Caco-2 (cell line): Measurements from ENCODE around the gene MS4A7. TPM values are rescaled to one million over a fixed set of nuclear protein-coding genes. Genes with fewer than 3 reads are reported as not detected.

Experiments
- BruUV-seq: library from RNA; stranded (reverse); fragments of 400-500 nt; replicated peaks from 2 replicates; lab custom pipeline; 2021; lab: Mats Ljungman, UMichigan
- CTCF ChIA-PET: fragments of 300-600 bp; sonication (Branson Sonifier 250); formaldehyde crosslinking; loops from one replicate; lab custom pipeline; 2022; ENCODE audit warnings: antibody characterized with exemption; lab: Charles Lee
- POLR2A ChIA-PET: fragments of 300-600 bp; sonication (Branson Sonifier 250); formaldehyde crosslinking; loops from one replicate; lab custom pipeline; 2022; ENCODE audit warnings: antibody characterized with exemption; lab: Charles Lee
- DNase-seq, 2 experiments: peaks; one replicate each; pipeline versions ENCODE4 v3.0.0 to v3.0.0-alpha.2; 2020 to 2022
- H3K27me3 ChIP-seq: replicated peaks from 2 replicates; pipeline ENCODE4 v1.6.0; 2011; ENCODE audit warnings: low read length; ENCODE audit not compliant: control insufficient read depth, insufficient read depth
- H3K36me3 ChIP-seq: 2 replicates; pipeline ENCODE4 v1.5.1; 2011; ENCODE audit warnings: low read length; ENCODE audit not compliant: control insufficient read depth, insufficient read depth
- H3K4me1 ChIP-seq: fragments of 250-450 bp; sonication (Bioruptor Pico); 2 replicates; pipeline ENCODE4 v1.5.1; 2020; ENCODE audit warnings: mild to moderate bottlenecking
- H3K4me3 ChIP-seq: 2 replicates; pipeline ENCODE4 v1.5.1; 2011; ENCODE audit warnings: low read depth, mild to moderate bottlenecking, control low read depth, low read length
- H3K9me3 ChIP-seq: fragments of 250-450 bp; sonication (Bioruptor Pico); 2 replicates; pipeline ENCODE4 v1.5.1; 2020; ENCODE audit warnings: mild to moderate bottlenecking, moderate library complexity
- H3K27ac Mint-ChIP-seq: one replicate; pipeline ENCODE4 v1.8.0; 2022; ENCODE audit warnings: mixed read lengths; ENCODE audit not compliant: unreplicated experiment
- H3K27me3 Mint-ChIP-seq: one replicate; pipeline ENCODE4 v1.8.0; 2022; ENCODE audit warnings: mixed read lengths; ENCODE audit not compliant: insufficient read depth, unreplicated experiment
- H3K36me3 Mint-ChIP-seq: one replicate; pipeline ENCODE4 v1.8.0; 2022; ENCODE audit warnings: mild to moderate bottlenecking, mixed read lengths; ENCODE audit not compliant: insufficient read depth, unreplicated experiment
- H3K4me1 Mint-ChIP-seq: one replicate; pipeline ENCODE4 v1.8.0; 2022; ENCODE audit warnings: low read depth, mixed read lengths; ENCODE audit not compliant: unreplicated experiment
- H3K4me3 Mint-ChIP-seq: one replicate; pipeline ENCODE4 v1.8.0; 2022; ENCODE audit warnings: mild to moderate bottlenecking, moderate library complexity, mixed read lengths; ENCODE audit not compliant: unreplicated experiment
- H3K9me3 Mint-ChIP-seq: one replicate; pipeline ENCODE4 v1.8.0; 2022; ENCODE audit warnings: mixed read lengths; ENCODE audit not compliant: unreplicated experiment
- intact Hi-C: fragments of 100-400 bp; cut with micrococcal nuclease; formaldehyde crosslinking; loops from one replicate; pipeline ENCODE4 v1.10.0; 2022; ENCODE audit not compliant: unreplicated experiment
- total RNA-seq: library from RNA; stranded (reverse); gene quantifications from 2 replicates; pipeline ENCODE4 v1.2.3, GENCODE V29; 2022
- TF ChIP-seq, protein P1 (sequence below), 2 experiments: fragments of 200-600 bp in 1 of 2; IDR thresholded peaks; 1 replicate in 1 of 2; 2 replicates in 1 of 2; pipeline versions ENCODE4 v1.5.1 to v1.8.0; 2011 to 2022; ENCODE audit warnings: antibody characterized with exemption in 1 of 2, control low read depth in 1 of 2, inconsistent platforms in 1 of 2, low read depth in 1 of 2, low read length in 1 of 2, mild to moderate bottlenecking in 1 of 2, moderate library complexity in 1 of 2; ENCODE audit not compliant: insufficient read depth in 1 of 2, severe bottlenecking in 1 of 2, unreplicated experiment in 1 of 2

MS4A7 gene
- total RNA-seq, 1 experiment from 2014 or later = not detected

GRCh38 chr11:60393016-60393415 lies 14.7 kb downstream of the MS4A7 start:
- no peak overlapping the region for H3K4me3 ChIP-seq
- no peak overlapping the region for H3K27ac Mint-ChIP-seq
- H3K9me3 Mint-ChIP-seq = no peaks in the 10 kb centered on the region
- no peaks in the 10 kb centered on the region for H3K36me3 ChIP-seq
- H3K4me1 Mint-ChIP-seq = no peaks in the 10 kb centered on the region
- no peaks in the 10 kb centered on the region for H3K4me1 ChIP-seq
- TF ChIP-seq, protein P1, sequence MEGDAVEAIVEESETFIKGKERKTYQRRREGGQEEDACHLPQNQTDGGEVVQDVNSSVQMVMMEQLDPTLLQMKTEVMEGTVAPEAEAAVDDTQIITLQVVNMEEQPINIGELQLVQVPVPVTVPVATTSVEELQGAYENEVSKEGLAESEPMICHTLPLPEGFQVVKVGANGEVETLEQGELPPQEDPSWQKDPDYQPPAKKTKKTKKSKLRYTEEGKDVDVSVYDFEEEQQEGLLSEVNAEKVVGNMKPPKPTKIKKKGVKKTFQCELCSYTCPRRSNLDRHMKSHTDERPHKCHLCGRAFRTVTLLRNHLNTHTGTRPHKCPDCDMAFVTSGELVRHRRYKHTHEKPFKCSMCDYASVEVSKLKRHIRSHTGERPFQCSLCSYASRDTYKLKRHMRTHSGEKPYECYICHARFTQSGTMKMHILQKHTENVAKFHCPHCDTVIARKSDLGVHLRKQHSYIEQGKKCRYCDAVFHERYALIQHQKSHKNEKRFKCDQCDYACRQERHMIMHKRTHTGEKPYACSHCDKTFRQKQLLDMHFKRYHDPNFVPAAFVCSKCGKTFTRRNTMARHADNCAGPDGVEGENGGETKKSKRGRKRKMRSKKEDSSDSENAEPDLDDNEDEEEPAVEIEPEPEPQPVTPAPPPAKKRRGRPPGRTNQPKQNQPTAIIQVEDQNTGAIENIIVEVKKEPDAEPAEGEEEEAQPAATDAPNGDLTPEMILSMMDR (IDR thresholded peaks at IDR 0.05; ENCODE audit: insufficient read depth in 1 of 2, low read depth in 1 of 2, low read length in 1 of 2, severe bottlenecking in 1 of 2, unreplicated experiment in 1 of 2) = no peak
- ChIA-PET POLR2A (no interaction called here), CTCF (no interaction called here)
- H3K4me3 Mint-ChIP-seq = no peak overlapping the region
- no peaks in the 10 kb centered on the region for H3K27me3 ChIP-seq
- no peaks in the 10 kb centered on the region for H3K27me3 Mint-ChIP-seq
- intact Hi-C loops = no loop called here
- no peak for DNase-seq
- no peaks in the 10 kb centered on the region for H3K36me3 Mint-ChIP-seq
- H3K9me3 ChIP-seq = no peaks in the 10 kb centered on the region; the same call in 1 of the 2 replicates
- BruUV-seq = no TSS peak

- BruUV-seq = no TSS peak
- TF ChIP-seq, protein P1 (IDR thresholded peaks at IDR 0.05; ENCODE audit: insufficient read depth in 1 of 2, low read depth in 1 of 2, low read length in 1 of 2, severe bottlenecking in 1 of 2, unreplicated experiment in 1 of 2) = no peak
- no peaks in the 10 kb centered on the region for H3K36me3 Mint-ChIP-seq
- no peak overlapping the region for H3K4me3 Mint-ChIP-seq
- no peak for DNase-seq
- H3K27me3 Mint-ChIP-seq = no peaks in the 10 kb centered on the region
- POLR2A ChIA-PET = no interaction called here
- no peaks in the 10 kb centered on the region for H3K4me1 ChIP-seq
- no peaks in the 10 kb centered on the region; the same call in 1 of the 2 replicates for H3K9me3 ChIP-seq
- intact Hi-C loops = no loop called here
- no peaks in the 10 kb centered on the region for H3K27me3 ChIP-seq
- no peak overlapping the region for H3K27ac Mint-ChIP-seq
- H3K9me3 Mint-ChIP-seq = no peaks in the 10 kb centered on the region
- H3K36me3 ChIP-seq = no peaks in the 10 kb centered on the region
- no peaks in the 10 kb centered on the region for H3K4me1 Mint-ChIP-seq
- CTCF ChIA-PET = no interaction called here
- no peak overlapping the region for H3K4me3 ChIP-seq
Measured at GRCh38 chr11:60394666-60395380, 16.5 kb downstream of the MS4A7 start.

DNA sequence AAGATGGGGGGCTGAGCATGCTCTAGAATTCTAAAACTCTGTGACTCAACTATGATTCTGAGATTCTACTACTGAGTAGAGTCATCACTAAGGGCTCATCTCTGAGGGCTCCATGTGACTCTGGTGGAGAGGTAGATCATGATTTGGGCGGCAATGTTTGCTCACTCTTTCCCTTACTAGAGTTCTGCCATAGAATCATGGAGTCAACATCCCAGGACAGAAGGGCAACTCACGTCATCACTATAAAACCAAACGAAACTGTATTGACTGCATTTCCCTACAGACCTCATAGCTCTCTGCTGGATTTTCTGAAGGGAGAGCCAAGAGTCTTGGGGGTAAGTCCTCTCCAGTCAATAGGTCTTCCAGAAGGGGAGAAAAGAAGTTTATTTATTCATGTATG lies 18.1 kb downstream of the MS4A7 start, which contains the start of gene MS4A14:
Gene MS4A14, plus strand, starts transcription at position 78 of the 400 bp plus-strand sequence. Its CDS starts 120 bp downstream, at position 198.
- H3K27ac Mint-ChIP-seq = no peak within 1 kb of the TSS
- no peaks in the 10 kb centered on the region for H3K36me3 ChIP-seq
- H3K9me3 Mint-ChIP-seq = no peaks in the 10 kb centered on the region
- no peaks in the 10 kb centered on the region; the same call in 1 of the 2 replicates for H3K9me3 ChIP-seq
- no TSS peak for BruUV-seq
- H3K4me1 Mint-ChIP-seq = no peaks in the 10 kb centered on the region
- DNase-seq = no peak
- no peaks in the 10 kb centered on the region for H3K4me1 ChIP-seq
- intact Hi-C loops = no loop called here
- H3K36me3 Mint-ChIP-seq = no peaks in the 10 kb centered on the region
- POLR2A ChIA-PET = no interaction called here
- TF ChIP-seq, protein P1 (IDR thresholded peaks at IDR 0.05; ENCODE audit: insufficient read depth in 1 of 2, low read depth in 1 of 2, low read length in 1 of 2, severe bottlenecking in 1 of 2, unreplicated experiment in 1 of 2) = no peak
- no peaks in the 10 kb centered on the region for H3K27me3 Mint-ChIP-seq
- H3K4me3 ChIP-seq = no peak within 1 kb of the TSS
- no peaks in the 10 kb centered on the region for H3K27me3 ChIP-seq
- H3K4me3 Mint-ChIP-seq = no peak within 1 kb of the TSS
- CTCF ChIA-PET = no interaction called here
